IMR-90 (cell line): Measurements from ENCODE around the gene BASP1. TPM values are rescaled to one million over a fixed set of nuclear protein-coding genes. Genes with fewer than 3 reads are reported as not detected.
A peak's percentile ranks its signal among the peaks of the same experiment; 100 is the strongest.

Source experiments
- ATAC-seq: fragments of 200-7000 bp; cut with Tn5 transposase; 2 replicates; pipeline ENCODE4 v1.9.1; 2020; ENCODE audit warnings: low read depth, mild to moderate bottlenecking, moderate library complexity
- BruUV-seq: library from RNA; stranded (reverse); fragments of 400-500 nt; replicated peaks from 2 replicates; lab custom pipeline; 2021; lab: Mats Ljungman, UMichigan
- CTCF ChIA-PET: fragments of 300-600 bp; formaldehyde crosslinking; extraction: SDS; loops from one replicate; lab custom pipeline; 2021; ENCODE audit warnings: antibody characterized with exemption; lab: Yijun Ruan, JAX
- POLR2A ChIA-PET: fragments of 300-600 bp; sonication (Branson Sonifier 250); formaldehyde crosslinking; loops from one replicate; lab custom pipeline; 2022; ENCODE audit warnings: antibody characterized with exemption; ENCODE audit not compliant: unreplicated experiment; lab: Charles Lee
- DNase-seq: peaks from one replicate; pipeline ENCODE4 v3.0.0; 2013
- H2AFZ ChIP-seq: replicated peaks from 2 replicates; pipeline ENCODE3; 2013; ENCODE audit warnings: low read length, mild to moderate bottlenecking; ENCODE audit not compliant: poor library complexity
- H2AK5ac ChIP-seq: 2 replicates; pipeline ENCODE4 v1.6.1; 2013; ENCODE audit warnings: low read depth, low read length, inconsistent platforms
- H2AK9ac ChIP-seq: replicated peaks from 2 replicates; pipeline ENCODE3; 2013; ENCODE audit warnings: mild to moderate bottlenecking, low read depth, low read length, moderate library complexity; ENCODE audit not compliant: poor library complexity
- H2BK120ac ChIP-seq: 2 replicates; pipeline ENCODE4 v1.6.1; 2013; ENCODE audit warnings: low read depth, low read length, inconsistent platforms
- H2BK15ac ChIP-seq: 3 replicates; pipeline ENCODE4 v1.6.1; 2013; ENCODE audit warnings: low read depth, low read length, inconsistent platforms
- H2BK20ac ChIP-seq: 2 replicates; pipeline ENCODE4 v1.6.1; 2013; ENCODE audit warnings: low read depth, mild to moderate bottlenecking, inconsistent platforms, low read length, moderate library complexity
- H2BK5ac ChIP-seq: 2 replicates; pipeline ENCODE4 v1.6.1; 2013; ENCODE audit warnings: mild to moderate bottlenecking, low read depth, low read length, inconsistent platforms; ENCODE audit not compliant: poor library complexity, severe bottlenecking
- H3K14ac ChIP-seq: replicated peaks from 2 replicates; pipeline ENCODE4 v1.6.1; 2013; ENCODE audit warnings: low read depth, low read length, inconsistent platforms
- H3K18ac ChIP-seq: 2 replicates; pipeline ENCODE4 v1.6.1; 2013; ENCODE audit warnings: low read depth, low read length, control low read depth
- H3K23ac ChIP-seq: 2 replicates; pipeline ENCODE4 v1.6.1; 2013; ENCODE audit warnings: low read depth, low read length, inconsistent platforms
- H3K27ac ChIP-seq: 2 replicates; pipeline ENCODE4 v1.5.1; 2013; ENCODE audit warnings: mild to moderate bottlenecking, control low read depth, low read length; ENCODE audit not compliant: insufficient read depth
- H3K27me3 ChIP-seq: 2 replicates; pipeline ENCODE4 v1.6.1; 2013; ENCODE audit warnings: low read length; ENCODE audit not compliant: control insufficient read depth, insufficient read depth
- H3K36me3 ChIP-seq: 2 replicates; pipeline ENCODE4 v1.6.1; 2013; ENCODE audit warnings: low read length, mixed read lengths; ENCODE audit not compliant: control insufficient read depth, insufficient read depth
- H3K4ac ChIP-seq: 2 replicates; pipeline ENCODE4 v1.6.1; 2013; ENCODE audit warnings: low read depth, low read length, inconsistent platforms
- H3K4me1 ChIP-seq: 2 replicates; pipeline ENCODE4 v1.6.1; 2013; ENCODE audit warnings: low read length, mixed read lengths; ENCODE audit not compliant: control insufficient read depth, insufficient read depth
- H3K4me2 ChIP-seq: 2 replicates; pipeline ENCODE4 v1.6.1; 2013; ENCODE audit warnings: low read depth, mild to moderate bottlenecking, control low read depth, low read length, moderate library complexity
- H3K4me3 ChIP-seq: 2 replicates; pipeline ENCODE4 v1.5.1; 2013; ENCODE audit warnings: low read depth, mild to moderate bottlenecking, control low read depth, low read length, moderate library complexity; ENCODE audit not compliant: insufficient read depth
- H3K56ac ChIP-seq: 2 replicates; pipeline ENCODE4 v1.6.1; 2013; ENCODE audit warnings: low read length, inconsistent platforms; ENCODE audit not compliant: insufficient read depth; ENCODE audit errors: extremely low read depth
- H3K79me1 ChIP-seq, 2 experiments: 2 replicates each; pipeline ENCODE4 v1.6.1; 2013; ENCODE audit warnings: low read length in 2 of 2, inconsistent platforms in 1 of 2, low read depth in 1 of 2
- H3K9ac ChIP-seq: 2 replicates; pipeline ENCODE4 v1.6.1; 2013; ENCODE audit warnings: low read depth, low read length, control low read depth
- H3K9me1 ChIP-seq: 2 replicates; pipeline ENCODE4 v1.6.1; 2013; ENCODE audit warnings: low read length, inconsistent platforms; ENCODE audit not compliant: insufficient read depth
- H3K9me3 ChIP-seq: 2 replicates; pipeline ENCODE4 v1.6.1; 2013; ENCODE audit warnings: low read length; ENCODE audit not compliant: control insufficient read depth, insufficient read depth
- H4K20me1 ChIP-seq: 2 replicates; pipeline ENCODE4 v1.6.1; 2013; ENCODE audit warnings: low read length, inconsistent platforms; ENCODE audit not compliant: insufficient read depth
- H4K5ac ChIP-seq: 2 replicates; pipeline ENCODE4 v1.6.1; 2013; ENCODE audit warnings: mild to moderate bottlenecking, low read depth, low read length, control low read depth
- H4K8ac ChIP-seq, 2 experiments: 2 replicates each; pipeline ENCODE4 v1.6.1; 2013; ENCODE audit warnings: low read depth in 2 of 2, low read length in 2 of 2, control low read depth in 1 of 2, inconsistent platforms in 1 of 2
- H4K91ac ChIP-seq: 2 replicates; pipeline ENCODE4 v1.6.1; 2013; ENCODE audit warnings: low read depth, low read length, inconsistent platforms; ENCODE audit not compliant: insufficient read depth
- BHLHE40 ChIP-seq: fragments of 150-350 bp; IDR thresholded peaks from 2 replicates; pipeline ENCODE4 v1.6.1; 2016; ENCODE audit warnings: mild to moderate bottlenecking, low read depth, low read length
- POLR2A ChIP-seq: IDR thresholded peaks from 2 replicates; pipeline ENCODE4 v1.6.1; 2012; ENCODE audit warnings: mild to moderate bottlenecking, low read depth, low read length
- RAD21 ChIP-seq: IDR thresholded peaks from 2 replicates; pipeline ENCODE4 v1.6.1; 2012; ENCODE audit warnings: low read length, improper control_type of control experiment
- WGBS, 2 experiments: methylation state at CpG; one replicate each; pipeline versions ENCODE4 v1.1.5 to v1.1.7; 2013; ENCODE audit warnings: missing lambda C conversion rate in 2 of 2; ENCODE audit not compliant: insufficient read length in 1 of 2; ENCODE audit errors: extremely low coverage in 2 of 2; 5-methylcytosine and 5-hydroxymethylcytosine counted together
- dilution Hi-C: fragments of 300-500 bp; cut with HindIII; formaldehyde crosslinking; loops from one replicate; pipeline ENCODE4 v1.14.3; 2018; ENCODE audit warnings: low sequenced_read_pairs; ENCODE audit not compliant: unreplicated experiment
- in situ Hi-C: fragments of 300-500 bp; cut with MboI; formaldehyde crosslinking; loops from 3 replicates; pipeline ENCODE4 v1.14.3; 2019; ENCODE audit warnings: low sequenced_read_pairs, inconsistent platforms, mixed read lengths
- intact Hi-C: fragments of 100-400 bp; cut with micrococcal nuclease; formaldehyde crosslinking; loops from 2 replicates; pipeline ENCODE4 v1.10.0; 2022
- polyA plus RNA-seq, 3 experiments: library from polyadenylated mRNA; depleted of rRNA; stranded (reverse); fragments of >200 nt; gene quantifications; 2 replicates each; pipeline ENCODE4 v1.2.3, GENCODE V29; 2012; ENCODE audit warnings: low replicate concordance in 1 of 3
- total RNA-seq: library from RNA; depleted of rRNA; stranded (reverse); fragments of >200 nt; gene quantifications from 2 replicates; pipeline ENCODE4 v1.2.3, GENCODE V29; 2012

Gene BASP1
- total and polyA plus RNA-seq, 2 of the 4 experiments (the other 2 are of a cell fraction), result 39.6 to 103 TPM

- peaks cover 18% of the 10 kb centered on the region for H3K36me3 ChIP-seq
- peaks cover 34% of the 10 kb centered on the region for H3K4me1 ChIP-seq
- no peak overlapping the region for H2AK9ac ChIP-seq
- H4K8ac ChIP-seq, result no peak overlapping the region
- no CpG with 5 or more reads among the region's 3 CpGs for WGBS, 2 experiments
- H2BK15ac ChIP-seq, result no peak overlapping the region
- peaks cover 89% of the 10 kb centered on the region for H4K20me1 ChIP-seq
- H3K9me3 ChIP-seq, result no peaks in the 10 kb centered on the region
- H3K9ac ChIP-seq, result no peak overlapping the region
- H3K4me3 ChIP-seq, result no peak overlapping the region
- no peak overlapping the region for H3K27ac ChIP-seq
- ChIA-PET POLR2A (no interaction called here), CTCF (no interaction called here)
- no peak overlapping the region for H2BK120ac ChIP-seq
- dilution Hi-C loops (no loop called here), intact Hi-C loops (loop anchor here (10.0 kb wide), 1 partner anchor 859 kb away; no protein-coding TSS in a partner anchor), in situ Hi-C loops (no loop called here)
- H3K56ac ChIP-seq, result no peak overlapping the region
- H3K23ac ChIP-seq, result no peak overlapping the region
- H2AK5ac ChIP-seq, result no peak overlapping the region
- H3K9me1 ChIP-seq, result peaks cover 25% of the 10 kb centered on the region
- no peak overlapping the region for H4K91ac ChIP-seq
- no peak for DNase-seq
- ATAC-seq, result no peak; the same call in 1 of the 2 replicates
- TF ChIP-seq BHLHE40, result no peak
- TF ChIP-seq POLR2A, result no peak
- no peak for TF ChIP-seq RAD21
- H3K27me3 ChIP-seq, result no peaks in the 10 kb centered on the region
- H2BK5ac ChIP-seq, result no peak overlapping the region
- BruUV-seq, result no TSS peak
- peaks cover 38 to 86% of the 10 kb centered on the region in 2 experiments for H3K79me1 ChIP-seq
- no peak overlapping the region for H4K5ac ChIP-seq
- H3K4me2 ChIP-seq, result no peak overlapping the region
- no peak overlapping the region for H3K18ac ChIP-seq
- H3K14ac ChIP-seq, result peak overlapping the region; percentile 56; the same call in 1 of the 2 replicates
- no peak overlapping the region for H2BK20ac ChIP-seq
- H2AFZ ChIP-seq, result no peak overlapping the region
- H3K4ac ChIP-seq, result no peak overlapping the region
These were observed 38.7 kb downstream of the BASP1 start for GRCh38 chr5:17256171-17256570.
